Keratinocyte (primary cell): ENCODE data around the gene CRTC3. TPM values are rescaled to one million over a fixed set of nuclear protein-coding genes. Genes with fewer than 3 reads are reported as not detected.

Experiments used
- DNase-seq: peaks from one replicate; pipeline ENCODE4 v3.0.0-alpha.2; 2011; ENCODE audit warnings: low read depth, missing footprints, low spot score
- FAIRE-seq: peaks from 2 replicates; lab custom pipeline; 2011; peaks lifted over from hg19 to GRCh38; lab: Jason Lieb, UNC
- H2AFZ ChIP-seq: 2 replicates; pipeline ENCODE4 v1.6.0; 2012; ENCODE audit warnings: low read length, control low read depth, inconsistent platforms; ENCODE audit not compliant: control insufficient read depth
- H3K27ac ChIP-seq: 2 replicates; pipeline ENCODE4 v1.5.1; 2011; ENCODE audit warnings: low read length; ENCODE audit not compliant: control insufficient read depth, insufficient read depth
- H3K27me3 ChIP-seq: 3 replicates; pipeline ENCODE4 v1.6.0; 2011; ENCODE audit warnings: low read length; ENCODE audit not compliant: control insufficient read depth, insufficient read depth; ENCODE audit errors: extremely low read depth
- H3K36me3 ChIP-seq, 2 experiments: 2 replicates in 1 of 2; 3 replicates in 1 of 2; pipeline ENCODE4 v1.5.1; 2011; ENCODE audit warnings: low read length in 2 of 2, mild to moderate bottlenecking in 1 of 2; ENCODE audit not compliant: control insufficient read depth in 2 of 2, insufficient read depth in 2 of 2; ENCODE audit errors: extremely low read depth in 1 of 2
- H3K4me1 ChIP-seq: 3 replicates; pipeline ENCODE4 v1.5.1; 2011; ENCODE audit warnings: low read length; ENCODE audit not compliant: control insufficient read depth, insufficient read depth; ENCODE audit errors: extremely low read depth
- H3K4me2 ChIP-seq: 3 replicates; pipeline ENCODE4 v1.6.0; 2011; ENCODE audit warnings: low read depth, low read length; ENCODE audit not compliant: control insufficient read depth, insufficient read depth; ENCODE audit errors: extremely low read depth
- H3K4me3 ChIP-seq, 3 experiments: fragments of 200-600 bp in 1 of 3; sonication (generic) in 1 of 3; 2 replicates in 2 of 3; 3 replicates in 1 of 3; pipeline ENCODE4 v1.5.1; 2011 to 2016; ENCODE audit warnings: low read length in 3 of 3, mild to moderate bottlenecking in 3 of 3, control low read depth in 2 of 3, inconsistent platforms in 1 of 3, low read depth in 1 of 3, mixed read lengths in 1 of 3, mixed run types in 1 of 3, moderate library complexity in 1 of 3; ENCODE audit not compliant: control insufficient read depth in 2 of 3, insufficient read depth in 2 of 3; ENCODE audit errors: extremely low read depth in 1 of 3
- H3K79me2 ChIP-seq: 2 replicates; pipeline ENCODE4 v1.6.0; 2012; ENCODE audit warnings: low read length; ENCODE audit not compliant: control insufficient read depth, insufficient read depth
- H3K9ac ChIP-seq: 3 replicates; pipeline ENCODE4 v1.6.0; 2011; ENCODE audit warnings: low read length; ENCODE audit not compliant: control insufficient read depth, insufficient read depth; ENCODE audit errors: extremely low read depth
- H3K9me1 ChIP-seq: 3 replicates; pipeline ENCODE4 v1.6.0; 2011; ENCODE audit warnings: low read length; ENCODE audit not compliant: control insufficient read depth, insufficient read depth; ENCODE audit errors: extremely low read depth
- H3K9me3 ChIP-seq: 2 replicates; pipeline ENCODE4 v1.5.1; 2012; ENCODE audit warnings: low read depth, low read length; ENCODE audit not compliant: control insufficient read depth
- H4K20me1 ChIP-seq: 3 replicates; pipeline ENCODE4 v1.6.0; 2011; ENCODE audit warnings: low read length; ENCODE audit not compliant: control insufficient read depth, insufficient read depth; ENCODE audit errors: extremely low read depth
- CTCF ChIP-seq, 3 experiments: IDR thresholded peaks in 1 of 3; conservative IDR thresholded peaks in 1 of 3; optimal IDR thresholded peaks in 1 of 3; 2 replicates in 2 of 3; 3 replicates in 1 of 3; pipeline versions ENCODE3 to v1.5.1; 2011; ENCODE audit warnings: low read length in 3 of 3, mild to moderate bottlenecking in 3 of 3, moderate library complexity in 2 of 3, control low read depth in 1 of 3, inconsistent platforms in 1 of 3; ENCODE audit not compliant: insufficient read depth in 2 of 3; ENCODE audit errors: extremely low read depth in 1 of 3
- EZH2 ChIP-seq: IDR thresholded peaks from one replicate; pipeline ENCODE4 v1.6.1; 2012; ENCODE audit warnings: inconsistent platforms, mild to moderate bottlenecking, low read length, moderate library complexity
- dilution Hi-C: fragments of 300-500 bp; cut with MboI; formaldehyde crosslinking; loops from one replicate; pipeline ENCODE4 v1.7.0; 2020; ENCODE audit warnings: low sequenced_read_pairs; ENCODE audit not compliant: extremely low pct_ligation_motif_present
- polyA plus RNA-seq, 5 experiments: library from polyadenylated mRNA; depleted of rRNA in 3 of 5; stranded (reverse) in 3 of 5; stranded (forward) in 1 of 5; unstranded in 1 of 5; fragments of >200 nt; gene quantifications; 1 replicate in 1 of 5; 2 replicates in 3 of 5; 3 replicates in 1 of 5; pipeline versions ENCODE4 v1.2.1 to v1.2.3, GENCODE V29; 2011 to 2012; ENCODE audit warnings: missing spikeins in 2 of 5, low read depth in 1 of 5, low replicate concordance in 1 of 5

Gene CRTC3
- polyA plus RNA-seq, 1 donor (not counting 4 experiments of a cell fraction or from before 2014, with no cell fraction given): 11.9 TPM

- no peaks in the 10 kb centered on the region for H3K9me3 ChIP-seq
- DNase-seq (no peak), FAIRE-seq (no peak)
- dilution Hi-C loops: no loop called here
- H3K79me2 ChIP-seq: peaks cover 2% of the 10 kb centered on the region
- H3K4me1 ChIP-seq: peaks cover 11% of the 10 kb centered on the region
- no peaks in the 10 kb centered on the region for H3K27me3 ChIP-seq
- no peak overlapping the region for H3K4me3 ChIP-seq
- H4K20me1 ChIP-seq: no peaks in the 10 kb centered on the region
- H3K9me1 ChIP-seq: no peaks in the 10 kb centered on the region
- H3K36me3 ChIP-seq: peaks cover 0 to 2% of the 10 kb centered on the region in 2 experiments
- no peak overlapping the region for H2AFZ ChIP-seq
- H3K9ac ChIP-seq: no peak overlapping the region
- no peak overlapping the region for H3K4me2 ChIP-seq
- H3K27ac ChIP-seq: no peak overlapping the region
- no peak for TF ChIP-seq EZH2
- TF ChIP-seq CTCF (optimal IDR thresholded peaks at IDR 0.05 in 1 of 3, IDR thresholded peaks at IDR 0.05 in 1 of 3, conservative IDR thresholded peaks at IDR 0.05 in 1 of 3; ENCODE audit: extremely low read depth in 1 of 3, insufficient read depth in 2 of 3, low read length in 3 of 3): no peak
These were observed 32.9 kb downstream of the CRTC3 start for GRCh38 chr15:90562669-90563068.

DNA sequence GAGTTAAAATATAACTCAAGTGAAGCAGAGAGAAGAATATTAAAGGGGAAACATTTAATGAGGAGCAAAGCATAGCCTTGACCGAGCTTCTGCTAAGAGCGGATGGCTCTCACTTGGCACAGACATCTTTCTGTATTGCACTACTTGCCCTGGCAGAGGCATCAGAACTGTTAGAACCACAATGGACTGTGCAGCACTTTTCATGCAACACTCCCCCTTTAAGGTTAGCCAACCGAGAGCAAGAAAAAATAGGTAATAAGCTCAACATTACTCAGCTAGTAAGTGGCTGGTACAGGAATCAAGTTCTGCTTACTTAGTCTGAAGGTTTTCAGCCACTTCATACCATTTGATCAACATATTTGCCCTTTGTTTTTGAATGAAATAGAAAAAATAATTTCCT, 33.7 kb downstream of the CRTC3 start:
- no peaks in the 10 kb centered on the region for H4K20me1 ChIP-seq
- TF ChIP-seq EZH2 (no peak), CTCF (optimal IDR thresholded peaks at IDR 0.05 in 1 of 3, IDR thresholded peaks at IDR 0.05 in 1 of 3, conservative IDR thresholded peaks at IDR 0.05 in 1 of 3; ENCODE audit: extremely low read depth in 1 of 3, insufficient read depth in 2 of 3, low read length in 3 of 3) (no peak)
- no peak overlapping the region for H2AFZ ChIP-seq
- no peaks in the 10 kb centered on the region for H3K27me3 ChIP-seq
- H3K9me1 ChIP-seq: no peaks in the 10 kb centered on the region
- H3K36me3 ChIP-seq: peaks cover 0 to 2% of the 10 kb centered on the region in 2 experiments
- FAIRE-seq (no peak), DNase-seq (no peak)
- H3K4me3 ChIP-seq: no peak overlapping the region
- no peak overlapping the region for H3K9ac ChIP-seq
- H3K9me3 ChIP-seq: no peaks in the 10 kb centered on the region
- H3K27ac ChIP-seq: no peak overlapping the region
- peaks cover 2% of the 10 kb centered on the region for H3K79me2 ChIP-seq
- dilution Hi-C loops: no loop called here
- H3K4me1 ChIP-seq: peaks cover 11% of the 10 kb centered on the region
- no peak overlapping the region for H3K4me2 ChIP-seq
